Neuron (in vitro differentiated cells): ENCODE data around the gene RNPS1.
"Not testable (repeated sequence)": the region's sequence is repeated elsewhere in the genome, so short reads cannot be mapped to it uniquely, and the experiment has no call there.

ENCODE experiments used
- H2AFZ ChIP-seq: one replicate; pipeline ENCODE4 v1.6.1; 2013; ENCODE audit warnings: low read depth, mild to moderate bottlenecking, inconsistent platforms, low read length, moderate library complexity
- H3K27me3 ChIP-seq: one replicate; pipeline ENCODE4 v1.6.1; 2013; ENCODE audit warnings: low read length; ENCODE audit not compliant: insufficient read depth
- H3K36me3 ChIP-seq: one replicate; pipeline ENCODE4 v1.6.1; 2013; ENCODE audit warnings: low read length; ENCODE audit not compliant: insufficient read depth
- H3K4me1 ChIP-seq: one replicate; pipeline ENCODE4 v1.6.1; 2013; ENCODE audit warnings: low read length; ENCODE audit not compliant: insufficient read depth
- H3K4me3 ChIP-seq: 2 replicates; pipeline ENCODE4 v1.5.1; 2013; ENCODE audit warnings: mild to moderate bottlenecking, low read length, moderate library complexity
- H3K9me3 ChIP-seq: one replicate; pipeline ENCODE4 v1.6.1; 2013; ENCODE audit warnings: low read length

RNPS1 gene

GRCh38 chr16:2242598-2242997 is 25.3 kb downstream of the RNPS1 start:
- Histone ChIP-seq H3K4me3 (no peak overlapping the region), H3K4me1 (no peaks in the 10 kb centered on the region), H3K9me3 (no peaks in the 10 kb centered on the region), H3K36me3 (peaks cover 65% of the 10 kb centered on the region), H3K27me3 (no peaks in the 10 kb centered on the region), H2AFZ (no peak overlapping the region)

GRCh38 chr16:2240331-2240730 is 27.6 kb downstream of the RNPS1 start:
- not testable (repeated sequence) for H2AFZ ChIP-seq, H3K27me3 ChIP-seq, H3K9me3 ChIP-seq, H3K4me1 ChIP-seq, H3K4me3 ChIP-seq
- H3K36me3 ChIP-seq, result peaks cover 57% of the 10 kb centered on the region

- Histone ChIP-seq H3K4me1 (no peaks in the 10 kb centered on the region), H2AFZ (no peak overlapping the region), H3K4me3 (no peak overlapping the region), H3K9me3 (no peaks in the 10 kb centered on the region), H3K27me3 (no peaks in the 10 kb centered on the region), H3K36me3 (peaks cover 56% of the 10 kb centered on the region)
Observed at GRCh38 chr16:2238838-2239675, 28.9 kb downstream of the RNPS1 start.

- peaks cover 57% of the 10 kb centered on the region for H3K36me3 ChIP-seq
- H3K27me3 ChIP-seq, result no peaks in the 10 kb centered on the region
- H3K9me3 ChIP-seq, result no peaks in the 10 kb centered on the region
- no peak overlapping the region for H3K4me3 ChIP-seq
- no peaks in the 10 kb centered on the region for H3K4me1 ChIP-seq
- no peak overlapping the region for H2AFZ ChIP-seq
Observed at GRCh38 chr16:2238150-2238837, 29.6 kb downstream of the RNPS1 start.

- no peaks in the 10 kb centered on the region for H3K9me3 ChIP-seq
- no peak overlapping the region for H2AFZ ChIP-seq
- H3K27me3 ChIP-seq, result no peaks in the 10 kb centered on the region
- no peaks in the 10 kb centered on the region for H3K4me1 ChIP-seq
- no peak overlapping the region for H3K4me3 ChIP-seq
- H3K36me3 ChIP-seq, result peaks cover 56% of the 10 kb centered on the region
Observed at GRCh38 chr16:2237493-2238149, 30.3 kb downstream of the RNPS1 start.

GRCh38 chr16:2237102-2237482 is 30.8 kb downstream of the RNPS1 start:
- H3K36me3 ChIP-seq, result peaks cover 55% of the 10 kb centered on the region
- no peaks in the 10 kb centered on the region for H3K9me3 ChIP-seq
- no peak overlapping the region for H3K4me3 ChIP-seq
- H3K4me1 ChIP-seq, result no peaks in the 10 kb centered on the region
- H2AFZ ChIP-seq, result no peak overlapping the region
- H3K27me3 ChIP-seq, result no peaks in the 10 kb centered on the region

GRCh38 chr16:2236337-2237101 is 31.4 kb downstream of the RNPS1 start, which contains the start of gene DNASE1L2:
Gene DNASE1L2, plus strand, starts transcription at chr16:2236444. Its CDS starts 373 bp downstream, at chr16:2236817.
- Histone ChIP-seq H3K9me3 (no peaks in the 10 kb centered on the region), H3K4me3 (no peak within 1 kb of the TSS), H3K27me3 (no peaks in the 10 kb centered on the region), H3K36me3 (peaks cover 60% of the 10 kb centered on the region), H2AFZ (no peak within 1 kb of the TSS), H3K4me1 (no peaks in the 10 kb centered on the region)

- H3K36me3 ChIP-seq, result peaks cover 66% of the 10 kb centered on the region
- H3K4me1 ChIP-seq, result no peaks in the 10 kb centered on the region
- H3K9me3 ChIP-seq, result no peaks in the 10 kb centered on the region
- H3K4me3 ChIP-seq, result no peak overlapping the region
- H3K27me3 ChIP-seq, result no peaks in the 10 kb centered on the region
- H2AFZ ChIP-seq, result no peak overlapping the region
Observed at GRCh38 chr16:2235695-2236336, 32.1 kb downstream of the RNPS1 start.

- H2AFZ ChIP-seq, result no peak overlapping the region
- no peaks in the 10 kb centered on the region for H3K9me3 ChIP-seq
- no peaks in the 10 kb centered on the region for H3K4me1 ChIP-seq
- no peaks in the 10 kb centered on the region for H3K27me3 ChIP-seq
- H3K4me3 ChIP-seq, result no peak overlapping the region
- H3K36me3 ChIP-seq, result peaks cover 69% of the 10 kb centered on the region
Observed at GRCh38 chr16:2235234-2235651, 32.7 kb downstream of the RNPS1 start.

- Histone ChIP-seq H3K9me3 (no peaks in the 10 kb centered on the region), H3K4me3 (no peak overlapping the region), H3K36me3 (peaks cover 71% of the 10 kb centered on the region), H3K27me3 (no peaks in the 10 kb centered on the region), H2AFZ (no peak overlapping the region), H3K4me1 (no peaks in the 10 kb centered on the region)
Observed at GRCh38 chr16:2234813-2235170, 33.1 kb downstream of the RNPS1 start.

GRCh38 chr16:2233872-2234812 is 33.8 kb downstream of the RNPS1 start:
- no peaks in the 10 kb centered on the region for H3K9me3 ChIP-seq
- no peaks in the 10 kb centered on the region for H3K27me3 ChIP-seq
- no peak overlapping the region for H2AFZ ChIP-seq
- H3K36me3 ChIP-seq, result peaks cover 71% of the 10 kb centered on the region
- no peaks in the 10 kb centered on the region for H3K4me1 ChIP-seq
- no peak overlapping the region for H3K4me3 ChIP-seq
